Activated CD4-positive, alpha-beta T cell treated with anti-CD3 and anti-CD28 coated beads for 48 hours (primary cell): ENCODE results near the gene POLE3.
"Not testable (repeated sequence)": the region's sequence is repeated elsewhere in the genome, so short reads cannot be mapped to it uniquely, and the experiment has no call there.

ENCODE experiments used
- DNase-seq: peaks from one replicate; pipeline ENCODE4 v3.0.0-alpha.2; 2020

POLE3 gene, protein sequence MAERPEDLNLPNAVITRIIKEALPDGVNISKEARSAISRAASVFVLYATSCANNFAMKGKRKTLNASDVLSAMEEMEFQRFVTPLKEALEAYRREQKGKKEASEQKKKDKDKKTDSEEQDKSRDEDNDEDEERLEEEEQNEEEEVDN

DNA sequence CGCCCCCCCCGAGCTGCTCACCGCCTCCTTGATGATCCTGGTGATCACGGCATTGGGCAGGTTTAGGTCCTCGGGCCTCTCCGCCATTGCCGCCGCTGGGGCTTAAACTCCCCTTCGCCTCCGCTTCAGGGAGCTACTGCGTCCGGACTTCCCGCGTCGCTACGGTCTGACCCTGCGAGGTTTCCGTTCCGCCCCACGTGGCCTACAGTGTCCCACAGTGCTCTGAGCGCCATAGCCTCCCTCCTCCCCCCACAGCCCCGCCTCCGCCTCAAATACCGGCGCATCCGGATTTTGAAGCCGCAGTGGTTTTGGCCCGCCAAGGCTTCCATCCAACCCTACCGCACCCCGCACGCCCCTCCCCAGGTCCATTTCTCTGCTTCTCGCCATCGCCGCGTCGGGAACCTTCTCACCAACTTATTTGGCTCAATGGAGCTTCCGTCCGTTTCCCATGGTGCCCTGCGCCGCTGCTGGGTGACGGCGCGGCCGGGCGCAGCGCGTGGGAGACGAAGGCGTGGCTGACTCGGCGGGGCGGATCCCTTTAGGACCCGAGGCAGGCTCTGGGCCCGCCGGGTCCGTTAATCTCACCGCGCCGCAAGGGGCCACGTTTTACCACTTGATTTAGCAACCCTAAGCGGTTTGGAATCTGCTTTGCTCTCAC, at the start of gene POLE3, which contains the start of gene C9orf43:
POLE3 (minus strand) TSS at position 469 of the 658 bp plus-strand sequence; CDS start at position 87, 382 bp downstream.
C9orf43 (plus strand) TSS at position 541 of the 658 bp plus-strand sequence. CDS start 2,747 bp downstream, outside the sequence.
- DNase-seq, result peak; percentile 97

GRCh38 chr9:113456235-113456634, 45.8 kb upstream of the POLE3 start:
- no peak for DNase-seq

DNA sequence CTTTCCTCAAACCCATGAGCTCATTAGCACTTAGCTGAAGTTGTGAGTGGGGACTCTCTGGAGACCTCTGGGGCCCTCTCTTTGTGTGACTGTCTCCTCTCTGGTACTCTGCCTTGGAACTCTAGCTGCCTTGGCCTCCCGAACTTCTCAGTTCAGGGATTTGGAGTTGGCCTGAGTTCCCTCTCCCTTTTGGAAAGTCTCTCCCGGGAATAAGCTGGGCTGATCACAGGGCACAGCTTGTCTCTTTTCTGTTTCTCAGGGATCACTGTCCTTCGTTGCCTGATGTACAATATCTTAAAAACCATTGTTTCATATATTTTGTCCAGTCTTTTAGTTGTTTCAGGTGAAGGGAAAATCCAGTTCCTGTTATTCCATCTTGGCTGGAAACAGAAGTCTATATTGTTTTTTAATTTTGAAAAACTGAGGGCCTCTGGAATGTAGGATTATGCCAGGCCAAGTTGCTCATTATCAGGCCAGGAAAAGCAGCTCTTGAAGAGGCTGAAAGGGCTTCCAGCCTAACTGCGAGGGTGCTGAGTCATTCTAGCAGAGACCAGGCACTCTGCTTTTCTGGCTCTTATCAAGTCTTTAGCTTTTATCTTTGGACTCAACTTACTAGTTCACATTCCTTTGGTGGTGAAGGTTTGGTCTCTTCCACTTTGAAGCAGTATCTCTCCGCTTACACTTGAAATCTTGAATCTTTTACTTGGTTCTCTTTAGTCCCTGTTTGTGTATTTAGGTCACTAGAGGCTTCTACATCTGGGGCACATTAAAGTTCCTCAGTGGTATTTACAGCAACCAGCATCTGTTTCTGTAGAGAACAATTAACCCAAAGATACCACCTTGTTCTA, 44.7 kb upstream of the POLE3 start:
- DNase-seq, result peak; percentile 26

DNA sequence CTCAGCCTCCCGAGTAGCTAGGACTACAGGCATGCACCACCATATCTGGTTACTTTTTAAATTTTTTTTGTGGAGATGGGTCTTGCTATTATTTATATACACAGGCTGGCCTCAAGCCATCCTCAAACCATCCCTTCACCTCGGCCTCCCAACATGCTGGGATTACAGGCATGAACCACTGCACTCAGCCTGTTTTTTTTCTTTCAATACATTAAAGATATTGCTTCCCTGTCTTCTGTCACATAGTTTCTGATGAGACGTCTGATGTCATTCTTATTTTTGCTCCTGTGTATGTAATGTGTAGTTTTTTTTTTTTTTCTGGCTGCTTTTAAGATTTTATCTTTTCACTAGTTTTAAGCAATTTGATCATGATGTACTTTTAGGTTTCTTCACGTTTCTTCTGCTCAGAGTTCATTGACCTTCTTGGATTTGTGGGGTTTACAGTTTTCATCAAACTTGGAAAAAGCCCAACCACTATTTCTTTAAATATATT, 41.7 kb upstream of the POLE3 start:
- no peak for DNase-seq

DNA sequence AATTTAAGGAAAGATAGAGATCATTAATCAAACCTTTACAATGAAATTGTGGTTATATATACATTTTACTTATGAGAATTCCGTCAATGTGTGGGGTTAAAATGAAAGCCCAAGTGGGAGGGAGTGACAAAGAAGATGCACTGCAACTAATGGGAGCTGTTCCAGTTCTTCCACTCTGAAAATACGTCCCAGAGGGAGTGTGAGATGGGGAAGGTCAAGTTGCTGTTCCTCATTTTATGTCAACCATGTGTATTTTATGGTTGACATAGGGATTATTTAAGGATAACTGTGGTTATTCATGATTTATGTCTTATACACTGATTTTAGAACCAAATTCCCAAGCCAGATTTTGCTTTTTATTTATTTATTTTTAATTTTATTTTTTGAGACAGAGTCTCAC, 38.9 kb upstream of the POLE3 start:
- no peak for DNase-seq

DNA sequence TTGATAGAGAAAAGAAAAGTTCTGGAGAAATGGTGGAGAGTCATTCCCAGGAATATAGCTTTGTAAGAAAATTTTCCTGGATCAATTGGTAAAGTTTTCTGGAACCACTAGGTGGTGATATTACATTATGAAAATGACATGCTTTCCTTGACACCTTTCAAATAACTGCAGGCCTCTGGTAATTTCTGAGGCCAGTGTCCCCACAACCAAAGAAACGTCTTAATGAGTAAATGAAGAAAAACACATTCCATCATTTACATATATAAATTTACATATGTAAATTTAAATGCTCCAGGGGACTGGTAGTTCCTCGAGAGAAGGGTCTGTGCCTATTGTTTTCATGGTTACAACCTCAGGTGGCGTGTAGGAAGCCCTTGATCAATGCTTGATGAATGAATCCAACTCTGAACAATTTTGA, 35.9 kb upstream of the POLE3 start:
- peak; percentile 9 for DNase-seq

DNA sequence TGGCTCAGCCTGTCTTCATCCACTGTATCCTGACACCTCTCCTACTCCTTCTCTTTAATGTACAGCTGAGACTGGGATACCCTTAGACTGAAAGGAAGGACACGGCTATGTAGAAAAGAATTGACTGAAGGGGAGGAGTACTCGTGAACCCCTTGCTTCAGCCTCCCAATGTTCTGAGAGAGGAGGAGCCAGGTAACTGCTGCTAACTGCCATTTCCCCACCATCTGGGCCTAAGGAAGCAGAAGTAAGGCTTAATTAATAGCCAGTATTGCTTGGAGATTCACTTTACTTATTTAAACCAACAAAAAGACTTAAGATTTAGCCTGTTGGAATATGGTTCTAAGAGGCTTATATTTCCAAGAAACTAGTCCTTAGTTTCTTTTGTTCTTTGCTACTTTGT, 34.3 kb upstream of the POLE3 start:
- no peak for DNase-seq

DNA sequence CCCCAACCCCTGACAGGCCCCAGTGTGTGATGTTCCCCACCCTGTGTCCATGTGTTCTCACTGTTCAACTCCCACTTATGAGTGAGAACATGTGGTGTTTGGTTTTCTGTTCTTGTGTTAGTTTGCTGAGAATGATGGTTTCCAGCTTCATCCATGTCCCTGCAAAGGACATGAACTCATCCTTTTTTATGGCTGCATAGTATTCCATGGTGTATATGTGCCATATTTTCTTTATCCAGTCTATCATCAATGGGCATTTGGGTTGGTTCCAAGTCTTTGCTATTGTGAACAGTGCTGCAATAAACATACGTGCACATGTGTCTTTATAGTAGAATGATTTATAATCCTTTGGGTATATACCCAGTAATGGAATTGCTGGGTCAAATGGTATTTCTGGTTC, 27.2 kb upstream of the POLE3 start:
- DNase-seq, result not testable (repeated sequence)

DNA sequence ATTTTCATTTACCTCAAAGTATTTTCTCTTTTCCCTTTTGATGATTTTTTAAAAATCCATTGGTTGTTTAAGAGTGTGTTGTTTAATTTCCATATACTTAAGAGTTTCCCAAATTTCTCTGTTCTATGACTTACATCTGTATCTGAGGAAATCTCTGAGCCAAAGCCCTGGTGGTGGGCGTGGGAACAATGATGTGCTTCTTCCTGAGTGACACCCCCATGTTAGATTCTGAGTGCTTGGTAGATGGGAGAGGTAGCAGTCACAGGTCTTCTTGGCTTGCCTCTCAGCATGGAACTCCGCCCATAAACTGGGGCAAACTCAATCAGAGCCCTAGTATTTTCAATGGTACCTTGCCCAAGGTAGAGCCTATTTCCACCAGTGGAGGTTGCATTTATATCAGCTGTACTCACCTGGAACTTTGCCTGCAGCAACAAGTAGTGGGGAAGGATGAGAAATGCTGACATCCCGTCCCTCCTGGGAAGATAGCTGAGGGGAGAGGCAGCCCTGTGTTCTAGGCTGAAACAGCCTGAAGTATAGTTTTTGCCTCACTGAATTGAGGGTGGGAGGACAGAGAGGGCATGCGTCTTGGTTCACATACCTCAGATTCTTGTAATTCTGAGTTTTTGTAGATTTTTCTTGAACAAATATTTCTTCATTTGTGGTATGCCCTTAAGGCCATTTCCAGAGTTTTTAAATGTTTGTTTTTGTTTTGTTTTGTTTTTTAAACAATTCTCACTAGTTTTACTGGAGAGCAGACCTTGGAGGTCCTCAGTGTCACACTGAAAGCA, 26.4 kb upstream of the POLE3 start:
- no peak for DNase-seq

DNA sequence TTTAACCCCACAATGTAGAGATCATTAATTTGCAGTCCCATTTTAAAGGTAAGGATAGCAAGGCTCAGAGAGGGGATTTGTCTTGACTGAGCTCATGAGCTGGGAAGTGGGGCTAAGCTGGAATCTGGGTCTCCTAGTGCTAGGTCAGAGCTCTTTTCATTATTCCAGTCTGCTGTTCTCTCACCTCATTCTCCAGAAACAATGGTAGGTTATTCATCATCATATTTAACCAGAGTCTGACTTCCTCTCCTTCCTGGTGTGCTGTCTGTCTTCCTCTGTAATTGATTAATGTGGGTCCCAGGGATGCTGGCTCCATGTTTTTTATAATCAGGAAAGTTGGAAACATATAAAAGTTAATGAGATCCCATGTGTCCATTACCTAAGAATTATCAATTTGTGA, 20.7 kb upstream of the POLE3 start:
- no peak for DNase-seq

GRCh38 chr9:113428062-113428615, 17.7 kb upstream of the POLE3 start:
- DNase-seq, result no peak

- DNase-seq, result no peak
Measured at GRCh38 chr9:113427629-113428028, 17.2 kb upstream of the POLE3 start.

GRCh38 chr9:113426701-113427100, 16.2 kb upstream of the POLE3 start:
- no peak for DNase-seq

GRCh38 chr9:113425072-113425471, 14.6 kb upstream of the POLE3 start:
- DNase-seq, result no peak

GRCh38 chr9:113421726-113422125, 11.3 kb upstream of the POLE3 start:
- no peak for DNase-seq

DNA sequence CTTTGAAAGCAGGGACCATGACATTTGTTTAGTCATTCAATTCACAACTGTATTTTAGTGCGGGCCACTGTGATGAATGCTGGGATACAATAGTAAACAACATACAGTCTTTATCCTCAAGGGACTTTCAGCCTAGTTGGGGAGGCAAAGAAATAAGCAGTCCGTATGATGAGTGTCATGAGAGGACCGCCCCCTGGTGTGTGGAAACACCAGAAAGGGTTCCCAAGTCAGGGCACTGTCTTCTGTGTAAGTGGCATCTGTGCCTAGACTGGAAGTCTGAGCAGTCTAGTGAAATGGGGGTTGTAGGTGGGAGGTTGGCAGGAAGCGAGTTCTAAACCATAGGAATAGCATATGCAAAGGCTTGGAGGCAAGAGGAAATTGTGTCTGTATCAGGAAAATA, 6.9 kb upstream of the POLE3 start:
- no peak for DNase-seq

- DNase-seq, result no peak
Measured at GRCh38 chr9:113416149-113416721, 5.8 kb upstream of the POLE3 start.

DNA sequence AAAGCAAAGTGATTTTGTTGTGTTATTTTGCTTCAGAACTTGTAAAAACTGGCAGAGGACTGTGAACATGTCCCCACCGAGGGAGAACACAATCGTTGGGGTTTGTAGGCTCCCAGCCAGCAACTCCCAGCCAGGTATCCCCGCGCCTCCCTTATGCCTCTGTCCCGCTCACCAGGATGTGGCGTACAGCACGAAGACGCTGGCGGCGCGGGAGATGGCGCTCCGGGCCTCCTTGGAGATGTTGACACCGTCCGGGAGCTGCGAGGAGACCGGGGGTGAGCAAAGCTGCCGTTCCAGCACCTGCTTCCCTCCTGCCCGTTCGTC, 630 bp downstream of the POLE3 start:
- no peak for DNase-seq

- DNase-seq, result no peak
Measured at GRCh38 chr9:113409481-113409880, 994 bp downstream of the POLE3 start.

DNA sequence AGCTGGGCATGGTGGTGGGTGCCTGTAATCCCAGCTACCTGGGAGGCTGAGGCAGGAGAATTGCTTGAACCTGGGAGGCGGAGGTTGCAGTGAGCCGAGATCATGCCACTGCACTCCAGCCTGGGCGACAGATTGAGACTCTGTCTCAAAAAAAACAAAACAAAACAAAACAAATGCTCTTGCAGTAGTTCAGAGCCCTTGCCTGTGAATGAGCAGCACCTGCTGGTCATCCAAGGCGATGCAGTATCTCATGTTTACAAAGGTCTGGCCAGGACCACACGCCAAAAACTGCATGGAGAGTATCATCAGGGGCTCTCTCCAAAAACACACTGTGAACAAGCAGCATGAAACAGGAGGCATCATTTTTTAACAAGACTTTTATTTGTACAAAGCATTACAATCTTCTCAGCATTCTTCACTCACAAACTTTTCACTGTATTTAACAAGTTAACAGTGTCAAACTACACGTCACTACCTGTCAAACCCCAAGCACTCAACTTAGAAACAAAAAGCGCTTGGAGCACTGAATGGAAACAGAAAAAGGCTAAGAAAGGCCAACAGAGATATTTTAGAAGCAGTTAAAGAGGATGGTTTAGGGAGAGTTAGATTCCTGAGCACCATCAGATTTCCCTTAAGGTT, 3.5 kb downstream of the POLE3 start:
- DNase-seq, result peak; percentile 71

DNA sequence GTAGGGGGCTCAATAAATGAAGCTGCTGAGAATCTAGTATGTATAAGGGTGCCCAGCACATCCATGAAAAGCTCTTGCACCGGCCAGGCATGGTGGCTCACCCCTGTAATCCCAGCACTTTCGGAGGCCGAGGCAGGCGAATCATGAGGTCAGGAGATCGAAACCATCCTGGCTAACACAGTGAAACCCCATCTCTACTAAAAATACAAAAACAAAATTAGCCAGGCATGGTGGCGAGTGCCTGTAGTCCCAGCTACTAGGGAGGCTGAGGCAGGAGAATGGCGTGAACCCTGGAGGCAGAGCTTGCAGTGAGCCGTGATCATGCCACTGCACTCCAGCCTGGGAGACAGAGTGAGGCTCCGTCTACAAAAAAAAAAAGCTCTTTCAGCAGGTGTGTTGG, 4.1 kb downstream of the POLE3 start:
- DNase-seq, result not testable (repeated sequence)

DNA sequence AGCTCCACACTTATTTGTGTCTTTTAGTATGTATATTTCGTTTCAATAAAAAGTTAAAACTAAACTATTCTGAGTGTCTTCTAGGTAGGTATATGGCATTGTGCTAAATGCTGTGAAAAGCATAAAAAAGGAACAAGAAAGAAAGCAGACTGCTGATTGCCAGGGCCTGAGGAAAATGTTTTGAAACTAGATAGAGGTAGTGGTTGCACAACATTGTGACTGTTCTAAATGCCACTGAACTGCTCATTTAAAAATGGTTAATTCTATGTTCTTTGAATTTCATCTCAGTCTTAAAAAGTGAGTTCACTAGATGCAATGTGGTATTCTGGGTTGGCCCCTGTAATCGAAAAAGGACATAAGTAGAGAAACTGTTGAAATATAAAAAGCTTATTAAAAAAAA, 6.8 kb downstream of the POLE3 start:
- no peak for DNase-seq
